Ovary (tissue), 9 donors: ENCODE data around the gene POC1A. TPM values are rescaled to one million over a fixed set of nuclear protein-coding genes. Genes with fewer than 3 reads are reported as not detected.

Source experiments
- DNase-seq, 5 donors: peaks; one replicate each; pipeline ENCODE4 v3.0.0-alpha.2; 2019 to 2020
- H3K27ac ChIP-seq, 2 donors: fragments of 200-600 bp; one replicate each; pipeline versions ENCODE4 v1.5.1 to v1.8.0; 2019 to 2022
- H3K27me3 ChIP-seq: fragments of 200-600 bp; one replicate; pipeline ENCODE4 v1.8.0; 2022
- H3K36me3 ChIP-seq: fragments of 200-600 bp; sonication (generic); one replicate; pipeline ENCODE4 v1.5.1; 2019
- H3K4me1 ChIP-seq: one replicate; pipeline ENCODE4 v1.8.1; 2013; ENCODE audit warnings: mild to moderate bottlenecking, moderate library complexity; ENCODE audit not compliant: insufficient read depth
- H3K4me3 ChIP-seq: fragments of 200-600 bp; sonication (generic); one replicate; pipeline ENCODE4 v1.5.1; 2017
- H3K9me3 ChIP-seq, 2 donors: fragments of 200-600 bp in 1 of 2; sonication (generic) in 1 of 2; one replicate each; pipeline versions ENCODE4 v1.5.1 to v1.8.1; 2013 to 2019; ENCODE audit warnings: mild to moderate bottlenecking in 1 of 2, moderate library complexity in 1 of 2
- CTCF ChIP-seq, 3 donors: fragments of 450-650 bp in 2 of 3; fragments of 200-600 bp in 1 of 3; IDR thresholded peaks; one replicate each; pipeline versions ENCODE4 v1.5.1 to v1.8.0; 2016 to 2022; ENCODE audit warnings: antibody characterized with exemption in 3 of 3, mild to moderate bottlenecking in 1 of 3
- EP300 ChIP-seq: sonication (generic); formaldehyde crosslinking; IDR thresholded peaks from one replicate; pipeline ENCODE4 v1.6.1; 2017; ENCODE audit warnings: antibody characterized with exemption
- POLR2A ChIP-seq: fragments of 450-650 bp; IDR thresholded peaks from one replicate; pipeline ENCODE4 v1.6.1; 2017; ENCODE audit warnings: antibody characterized with exemption, mild to moderate bottlenecking, moderate library complexity
- WGBS, 3 donors: extraction: QIAGEN DNeasy Blood & Tissue Kit in 1 of 3; methylation state at CpG; one replicate each; pipeline versions ENCODE4 v1.1.5 to v1.1.7; 2013 to 2017; 5-methylcytosine and 5-hydroxymethylcytosine counted together
- intact Hi-C, 4 donors: fragments of 100-400 bp; cut with DNase I; formaldehyde crosslinking; loops; one replicate each; pipeline versions ENCODE4 v1.11.0 to v1.15.1; 2022 to 2023
- polyA plus RNA-seq, 2 donors: library from polyadenylated mRNA; stranded (reverse); fragments of 200-250 nt in 1 of 2; fragments of 350-450 nt in 1 of 2; fragmentation: Illumina TruSeq in 1 of 2; extraction: RNeasy Lipid Tissue Mini Kit (QIAGEN cat#74804) in 1 of 2; gene quantifications; one replicate each; pipeline ENCODE4 v1.2.3, GENCODE V29; 2013 to 2014
- total RNA-seq, 7 donors: library from RNA; depleted of rRNA in 2 of 7; stranded (reverse); fragments of >200 nt in 2 of 7; fragmentation: NEBNext Ultra II Directional in 3 of 7; extraction: Animal tissue kit (Norgen Biotek cat#: 25700) in 3 of 7; gene quantifications; one replicate each; pipeline versions ENCODE4 v1.1.0 to v1.2.4, GENCODE V29; 2016 to 2023
- donor health status: DM: no; HTN: no; CAD: no; lungs with moderate emphysema.
- donor health status: DM: no; HTN: no; CAD: no.
- donor health status: Bipolar disorder and iron deficiency.
- donor health status: DM: yes; HTN: yes; CAD: no.
- donor health status: DM: no; HTN: no; CAD: no.
- donor health status: DM: yes; HTN: yes; CAD: no.

Gene POC1A
- total and polyA plus RNA-seq, 9 donors: 0.53 to 1.8 (median 1.3) TPM

DNA sequence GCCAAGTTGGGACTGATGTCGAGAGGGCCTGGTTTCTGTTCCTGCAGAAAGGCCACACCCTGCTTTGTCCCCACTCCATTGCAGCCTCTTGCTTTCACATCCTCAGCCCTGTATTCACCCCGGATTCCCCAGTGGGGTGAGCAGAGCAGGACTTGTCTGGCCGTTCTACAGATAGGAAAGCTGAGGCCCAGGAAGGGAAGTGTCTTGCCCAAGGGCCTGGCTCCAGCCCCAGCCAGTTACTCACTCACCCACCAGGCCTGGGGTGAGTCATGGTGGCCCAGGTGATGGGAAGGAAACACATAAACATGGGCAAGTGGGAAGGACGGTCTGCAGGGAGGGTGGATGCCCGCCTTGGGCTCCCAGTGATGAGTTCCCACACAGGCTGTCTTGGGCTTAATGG is 91.7 kb downstream of the POC1A start:
- no peak overlapping the region for H3K4me3 ChIP-seq
- intact Hi-C loops: no loop called here
- H3K27ac ChIP-seq: no peak overlapping the region
- 58 to 79% (median 68%) methylated on average over 5 of the region's 5 CpGs for WGBS, 3 donors
- no peaks in the 10 kb centered on the region for H3K9me3 ChIP-seq
- H3K36me3 ChIP-seq: no peaks in the 10 kb centered on the region
- no peaks in the 10 kb centered on the region for H3K4me1 ChIP-seq
- no peak for TF ChIP-seq POLR2A
- TF ChIP-seq CTCF (IDR thresholded peaks at IDR 0.05): no peak
- TF ChIP-seq EP300: no peak
- H3K27me3 ChIP-seq: no peaks in the 10 kb centered on the region
- DNase-seq: no peak

DNA sequence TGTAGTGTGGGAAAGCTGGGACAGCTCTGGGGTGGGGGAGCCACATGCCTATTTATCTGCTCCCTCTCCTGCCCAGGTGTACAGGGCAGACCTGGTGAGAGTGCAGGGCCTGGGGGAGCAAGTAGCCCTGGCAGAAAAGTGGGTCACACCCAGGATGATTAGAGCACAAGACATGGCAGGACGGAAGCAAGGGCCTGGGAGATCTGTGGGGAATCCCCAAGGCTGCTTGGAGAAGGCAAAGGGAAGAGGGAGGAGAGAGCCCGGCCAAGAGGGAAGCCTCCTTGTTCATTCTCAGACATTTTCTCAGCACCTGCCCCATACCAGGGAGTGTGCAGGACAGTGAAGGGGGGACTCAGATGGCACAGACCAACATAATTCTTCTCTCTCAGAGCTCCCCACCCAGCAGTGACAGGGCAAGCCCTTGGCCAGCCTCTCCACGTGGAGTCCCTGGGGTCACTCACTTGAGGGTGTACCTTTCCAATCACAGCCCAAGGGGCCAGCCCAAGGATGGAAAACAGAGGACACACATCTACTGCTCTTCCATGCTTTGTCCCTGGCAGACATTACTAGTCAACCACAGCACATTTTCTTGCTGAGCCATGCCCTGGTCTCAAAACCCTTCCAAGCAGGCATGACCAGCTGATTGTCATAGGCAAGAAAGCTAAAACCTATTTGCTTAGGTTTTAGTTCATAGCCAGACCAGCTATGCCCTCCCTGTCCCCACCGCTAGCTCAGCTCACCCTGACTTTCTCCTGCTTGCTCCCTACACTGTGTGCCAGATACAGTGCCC is 92.9 kb downstream of the POC1A start:
- WGBS, 3 donors: 83 to 92% (median 84%) methylated on average over 4 of the region's 4 CpGs
- Histone ChIP-seq H3K27ac (no peak overlapping the region), H3K4me3 (no peak overlapping the region), H3K4me1 (peaks cover 4% of the 10 kb centered on the region), H3K27me3 (no peaks in the 10 kb centered on the region), H3K9me3 (no peaks in the 10 kb centered on the region), H3K36me3 (no peaks in the 10 kb centered on the region)
- no peak for TF ChIP-seq EP300
- no peak for TF ChIP-seq POLR2A
- TF ChIP-seq CTCF (IDR thresholded peaks at IDR 0.05): no peak
- intact Hi-C loops: no loop called here
- no peak for DNase-seq

DNA sequence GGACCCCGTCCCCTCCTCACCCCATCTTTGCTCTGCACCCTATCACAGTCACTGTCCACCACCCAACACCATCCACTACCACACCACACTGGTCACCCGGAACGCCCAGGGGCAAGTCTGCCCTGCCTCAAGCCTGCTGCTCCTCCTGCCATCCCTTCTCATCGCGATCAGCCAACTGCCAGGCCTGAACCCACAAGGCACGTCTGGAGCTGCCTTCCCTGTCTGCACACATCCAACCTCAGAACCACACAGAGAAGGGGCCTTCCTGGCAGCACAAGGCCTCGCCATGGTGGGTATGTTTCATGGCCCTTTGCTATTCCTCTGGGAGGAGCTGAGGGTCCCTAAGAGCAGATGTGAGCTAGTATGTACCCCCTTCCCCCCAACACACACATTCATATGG is 94.4 kb downstream of the POC1A start:
- no peak for DNase-seq
- intact Hi-C loops: loop anchor here in 2 of 4 donors (5.0 kb wide), 3 partner anchors 57 to 83 kb away; no protein-coding TSS in a partner anchor
- Histone ChIP-seq H3K9me3 (no peaks in the 10 kb centered on the region), H3K27me3 (no peaks in the 10 kb centered on the region), H3K27ac (no peak overlapping the region), H3K36me3 (no peaks in the 10 kb centered on the region), H3K4me1 (peaks cover 4% of the 10 kb centered on the region), H3K4me3 (no peak overlapping the region)
- 88 to 90% (median 89%) methylated on average over 7 of the region's 7 CpGs for WGBS, 3 donors
- TF ChIP-seq CTCF (IDR thresholded peaks at IDR 0.05) (no peak), POLR2A (no peak), EP300 (no peak)

DNA sequence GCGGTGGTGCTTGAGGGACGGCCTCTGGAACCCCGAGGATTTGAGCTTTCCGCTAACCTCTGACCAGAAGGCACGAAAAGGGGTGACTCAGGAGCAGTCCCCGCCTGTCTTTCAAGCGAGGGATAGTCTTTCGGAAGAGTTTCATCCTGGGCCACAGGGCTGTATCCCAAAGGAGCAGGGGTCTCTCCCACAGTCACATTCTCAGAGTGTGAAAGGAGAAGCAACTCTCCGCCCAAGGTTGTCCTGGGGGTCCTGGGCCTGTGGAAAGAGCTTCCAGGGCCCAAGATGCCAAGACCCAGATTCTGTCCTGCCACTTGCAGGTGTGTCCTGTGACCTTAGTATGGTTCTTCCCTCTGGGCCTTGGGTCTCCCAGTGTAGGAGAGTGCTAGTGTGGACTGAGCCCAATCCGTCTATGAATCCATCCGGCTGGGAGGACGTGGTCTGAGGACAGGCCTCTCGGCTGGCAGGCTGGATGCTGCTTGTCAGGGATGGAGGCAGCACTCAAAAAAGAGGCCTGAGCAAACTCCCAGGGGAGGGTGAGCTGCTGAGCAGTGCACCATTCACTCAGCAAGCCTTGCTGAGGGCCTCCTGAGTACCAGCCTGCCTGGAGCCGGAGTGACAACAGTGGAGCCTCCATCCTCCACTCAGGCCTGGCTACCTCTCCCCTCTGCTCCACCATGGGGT is 96.3 kb downstream of the POC1A start:
- Histone ChIP-seq H3K4me1 (peaks cover 15% of the 10 kb centered on the region), H3K9me3 (no peaks in the 10 kb centered on the region), H3K36me3 (no peaks in the 10 kb centered on the region), H3K27ac (peak overlapping the region; percentile 1 to 63), H3K27me3 (no peaks in the 10 kb centered on the region), H3K4me3 (peak overlapping the region; percentile 45)
- intact Hi-C loops: loop anchor here in 2 of 4 donors (2.0 to 5.0 kb wide), 4 partner anchors 56 to 84 kb away; no protein-coding TSS in a partner anchor
- 70 to 72% (median 71%) methylated on average over 14 of the region's 14 CpGs for WGBS, 3 donors
- DNase-seq: no peak
- TF ChIP-seq EP300 (no peak), CTCF (IDR thresholded peaks at IDR 0.05) (no peak), POLR2A (no peak)
